ENCODE measurements around the gene CAD.
"Not testable (repeated sequence)": the region's sequence is repeated elsewhere in the genome, so short reads cannot be mapped to it uniquely, and the experiment has no call there.

Gene CAD

GRCh38 chr2:27256855-27257454, 39.8 kb downstream of the CAD start:
- no peak for DNase-seq (ENCODE audit: low spot score)

- no peak for DNase-seq (ENCODE audit: low spot score)
Measured at GRCh38 chr2:27258051-27258450, 40.9 kb downstream of the CAD start.

GRCh38 chr2:27261241-27261925, 44.2 kb downstream of the CAD start:
- no peak for DNase-seq (ENCODE audit: low spot score)

- DNase-seq (ENCODE audit: low spot score), result no peak
Measured at GRCh38 chr2:27261926-27262298, 44.7 kb downstream of the CAD start.

GRCh38 chr2:27262379-27263286, 45.5 kb downstream of the CAD start, which contains the start of gene SLC30A3:
TSS of gene SLC30A3 (minus strand) at chr2:27263047. CDS start at chr2:27262906, 141 bp downstream.
- peak; percentile 81 for DNase-seq (ENCODE audit: low spot score)

GRCh38 chr2:27263287-27264252, 46.4 kb downstream of the CAD start:
- DNase-seq (ENCODE audit: low spot score), result no peak

- DNase-seq (ENCODE audit: low spot score), result no peak
Measured at GRCh38 chr2:27264253-27264752, 47.1 kb downstream of the CAD start.

- DNase-seq (ENCODE audit: low spot score), result peak; percentile 66
Measured at GRCh38 chr2:27264753-27265535, 47.8 kb downstream of the CAD start.

GRCh38 chr2:27265536-27265870, 48.3 kb downstream of the CAD start:
- DNase-seq (ENCODE audit: low spot score), result no peak

- DNase-seq (ENCODE audit: low spot score), result not testable (repeated sequence)
Measured at GRCh38 chr2:27268296-27268695, 51.1 kb downstream of the CAD start.

- no peak for DNase-seq (ENCODE audit: low spot score)
Measured at GRCh38 chr2:27270131-27270530, 53.0 kb downstream of the CAD start.

- no peak for DNase-seq (ENCODE audit: low spot score)
Measured at GRCh38 chr2:27270670-27271069, 53.5 kb downstream of the CAD start.

GRCh38 chr2:27271631-27272340, 54.6 kb downstream of the CAD start:
- DNase-seq (ENCODE audit: low spot score), result no peak

- DNase-seq (ENCODE audit: low spot score), result not testable (repeated sequence)
Measured at GRCh38 chr2:27272537-27273522, 55.7 kb downstream of the CAD start.

GRCh38 chr2:27275211-27276150, 58.3 kb downstream of the CAD start, which contains the start of gene DNAJC5G:
TSS of gene DNAJC5G (plus strand) at chr2:27275433. CDS start at chr2:27276729, 1,296 bp downstream.
- no peak for DNase-seq (ENCODE audit: low spot score)

GRCh38 chr2:27278010-27278409, 60.8 kb downstream of the CAD start:
- no peak for DNase-seq (ENCODE audit: low spot score)

- DNase-seq (ENCODE audit: low spot score), result no peak
Measured at GRCh38 chr2:27280826-27281225, 63.7 kb downstream of the CAD start.

- no peak for DNase-seq (ENCODE audit: low spot score)
Measured at GRCh38 chr2:27281442-27281841, 64.3 kb downstream of the CAD start.
